ENCODE results near the gene PAX3.

Gene PAX3

DNA sequence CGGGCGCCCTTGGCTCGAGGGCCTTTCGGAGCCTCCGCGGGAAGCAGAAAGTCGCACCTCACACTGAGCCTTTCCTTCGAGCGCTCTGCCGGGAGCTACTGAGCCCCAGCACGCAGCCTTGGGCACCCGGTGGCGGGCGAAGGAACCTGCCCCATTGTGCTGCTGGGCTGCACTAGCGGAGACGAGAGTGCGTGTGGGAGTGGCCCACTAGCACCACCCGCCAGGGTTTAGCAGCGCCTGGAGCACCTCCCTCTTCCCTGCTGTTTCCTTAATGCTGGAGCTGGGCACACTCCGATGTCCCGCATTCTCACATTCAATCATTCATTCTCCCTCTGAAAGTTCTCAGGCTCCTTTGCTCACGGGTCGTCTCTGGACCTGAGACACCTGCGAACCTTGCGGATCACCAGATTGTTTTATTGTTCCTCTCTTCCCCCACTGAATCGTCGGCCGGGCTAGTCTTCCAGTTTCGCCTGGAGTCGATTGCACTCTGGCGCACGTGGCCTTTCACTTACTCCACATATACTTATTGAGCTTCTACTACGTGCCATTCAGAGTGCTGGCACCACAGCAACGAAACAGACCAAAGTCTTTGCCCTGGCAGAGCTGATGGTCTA lies 8.5 kb upstream of the PAX3 start:
- no peaks in the 10 kb centered on the region for H4K20me1 ChIP-seq (ENCODE audit: insufficient read depth, low read length)
- H3K4me2 ChIP-seq (ENCODE audit: insufficient read depth, low read length) = no peak overlapping the region
- H3K4me3 ChIP-seq (ENCODE audit: low read depth in 1 of 2, low read length in 2 of 2) = no peak overlapping the region
- H3K36me3 ChIP-seq (ENCODE audit: insufficient read depth, low read length) = no peaks in the 10 kb centered on the region
- no peaks in the 10 kb centered on the region for H3K27me3 ChIP-seq (ENCODE audit: insufficient read depth, low read length, poor library complexity)
- DNase-seq = no peak
- H3K4me1 ChIP-seq (ENCODE audit: insufficient read depth, low read length) = no peaks in the 10 kb centered on the region
- H3K9ac ChIP-seq (ENCODE audit: low read depth, low read length) = no peak overlapping the region
- no peaks in the 10 kb centered on the region for H3K79me2 ChIP-seq (ENCODE audit: insufficient read depth, low read length)
- no peak for ATAC-seq (ENCODE audit: insufficient read depth, low read depth)
- H2AFZ ChIP-seq (ENCODE audit: low read depth, low read length) = no peak overlapping the region
- H3K9me3 ChIP-seq (ENCODE audit: insufficient read depth, low read length, severe bottlenecking) = no peaks in the 10 kb centered on the region
- no peak overlapping the region for H3K27ac ChIP-seq (ENCODE audit: low read length)
- TF ChIP-seq EZH2 (IDR thresholded peaks at IDR 0.05; ENCODE audit: borderline replicate concordance, low read depth, low read length, severe bottlenecking) = no peak
- TF ChIP-seq, protein P1, sequence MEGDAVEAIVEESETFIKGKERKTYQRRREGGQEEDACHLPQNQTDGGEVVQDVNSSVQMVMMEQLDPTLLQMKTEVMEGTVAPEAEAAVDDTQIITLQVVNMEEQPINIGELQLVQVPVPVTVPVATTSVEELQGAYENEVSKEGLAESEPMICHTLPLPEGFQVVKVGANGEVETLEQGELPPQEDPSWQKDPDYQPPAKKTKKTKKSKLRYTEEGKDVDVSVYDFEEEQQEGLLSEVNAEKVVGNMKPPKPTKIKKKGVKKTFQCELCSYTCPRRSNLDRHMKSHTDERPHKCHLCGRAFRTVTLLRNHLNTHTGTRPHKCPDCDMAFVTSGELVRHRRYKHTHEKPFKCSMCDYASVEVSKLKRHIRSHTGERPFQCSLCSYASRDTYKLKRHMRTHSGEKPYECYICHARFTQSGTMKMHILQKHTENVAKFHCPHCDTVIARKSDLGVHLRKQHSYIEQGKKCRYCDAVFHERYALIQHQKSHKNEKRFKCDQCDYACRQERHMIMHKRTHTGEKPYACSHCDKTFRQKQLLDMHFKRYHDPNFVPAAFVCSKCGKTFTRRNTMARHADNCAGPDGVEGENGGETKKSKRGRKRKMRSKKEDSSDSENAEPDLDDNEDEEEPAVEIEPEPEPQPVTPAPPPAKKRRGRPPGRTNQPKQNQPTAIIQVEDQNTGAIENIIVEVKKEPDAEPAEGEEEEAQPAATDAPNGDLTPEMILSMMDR (IDR thresholded peaks at IDR 0.05; ENCODE audit: borderline replicate concordance, extremely low read depth, low read length, poor library complexity, severe bottlenecking) = no peak

DNA sequence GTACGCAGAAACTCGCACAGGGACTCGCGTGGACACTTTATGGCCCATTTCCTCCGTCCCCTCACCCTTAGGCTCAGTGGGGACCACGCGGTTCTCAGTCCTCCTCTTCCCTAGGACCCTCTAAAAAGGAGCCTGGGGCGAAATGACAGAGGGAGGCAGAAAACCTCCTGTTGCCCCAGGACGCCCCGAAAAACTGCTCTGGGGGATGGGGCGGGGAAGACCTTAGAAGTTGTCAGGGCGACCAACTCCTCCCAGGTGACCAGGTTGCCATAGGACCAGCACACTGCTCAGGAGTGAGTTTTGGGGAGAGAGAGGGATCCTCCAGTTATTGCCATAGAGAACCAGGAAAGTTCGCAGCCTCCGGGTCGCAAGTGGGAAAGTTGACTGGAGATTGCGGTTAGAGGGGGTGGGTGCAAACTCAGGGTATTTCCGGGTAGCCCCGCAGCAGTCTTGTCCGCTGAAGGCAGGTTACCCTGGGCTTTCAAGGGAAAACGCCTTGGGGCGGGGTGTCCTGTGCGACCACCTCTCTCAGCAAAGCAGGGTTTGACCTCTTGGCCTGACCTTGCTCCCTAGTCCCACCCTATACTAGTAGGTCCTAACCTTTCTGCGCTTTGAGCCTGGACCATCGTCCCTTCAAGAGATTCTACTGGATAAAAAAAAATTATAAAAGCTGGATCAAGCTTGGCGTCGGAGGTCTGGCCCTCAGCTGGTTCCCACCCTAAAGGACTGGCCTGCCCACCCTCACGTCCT lies 7.8 kb upstream of the PAX3 start:
- Histone ChIP-seq H4K20me1 (ENCODE audit: insufficient read depth, low read length) (no peaks in the 10 kb centered on the region), H3K4me3 (ENCODE audit: low read depth in 1 of 2, low read length in 2 of 2) (no peak overlapping the region), H3K9me3 (ENCODE audit: insufficient read depth, low read length, severe bottlenecking) (no peaks in the 10 kb centered on the region), H3K27me3 (ENCODE audit: insufficient read depth, low read length, poor library complexity) (no peaks in the 10 kb centered on the region), H3K36me3 (ENCODE audit: insufficient read depth, low read length) (no peaks in the 10 kb centered on the region), H3K4me1 (ENCODE audit: insufficient read depth, low read length) (no peaks in the 10 kb centered on the region), H3K4me2 (ENCODE audit: insufficient read depth, low read length) (no peak overlapping the region), H3K9ac (ENCODE audit: low read depth, low read length) (no peak overlapping the region), H3K27ac (ENCODE audit: low read length) (no peak overlapping the region), H2AFZ (ENCODE audit: low read depth, low read length) (no peak overlapping the region), H3K79me2 (ENCODE audit: insufficient read depth, low read length) (no peaks in the 10 kb centered on the region)
- DNase-seq (no peak), ATAC-seq (ENCODE audit: insufficient read depth, low read depth) (no peak)
- TF ChIP-seq, protein P1 (IDR thresholded peaks at IDR 0.05; ENCODE audit: borderline replicate concordance, extremely low read depth, low read length, poor library complexity, severe bottlenecking) = no peak
- TF ChIP-seq EZH2 (IDR thresholded peaks at IDR 0.05; ENCODE audit: borderline replicate concordance, low read depth, low read length, severe bottlenecking) = no peak

DNA sequence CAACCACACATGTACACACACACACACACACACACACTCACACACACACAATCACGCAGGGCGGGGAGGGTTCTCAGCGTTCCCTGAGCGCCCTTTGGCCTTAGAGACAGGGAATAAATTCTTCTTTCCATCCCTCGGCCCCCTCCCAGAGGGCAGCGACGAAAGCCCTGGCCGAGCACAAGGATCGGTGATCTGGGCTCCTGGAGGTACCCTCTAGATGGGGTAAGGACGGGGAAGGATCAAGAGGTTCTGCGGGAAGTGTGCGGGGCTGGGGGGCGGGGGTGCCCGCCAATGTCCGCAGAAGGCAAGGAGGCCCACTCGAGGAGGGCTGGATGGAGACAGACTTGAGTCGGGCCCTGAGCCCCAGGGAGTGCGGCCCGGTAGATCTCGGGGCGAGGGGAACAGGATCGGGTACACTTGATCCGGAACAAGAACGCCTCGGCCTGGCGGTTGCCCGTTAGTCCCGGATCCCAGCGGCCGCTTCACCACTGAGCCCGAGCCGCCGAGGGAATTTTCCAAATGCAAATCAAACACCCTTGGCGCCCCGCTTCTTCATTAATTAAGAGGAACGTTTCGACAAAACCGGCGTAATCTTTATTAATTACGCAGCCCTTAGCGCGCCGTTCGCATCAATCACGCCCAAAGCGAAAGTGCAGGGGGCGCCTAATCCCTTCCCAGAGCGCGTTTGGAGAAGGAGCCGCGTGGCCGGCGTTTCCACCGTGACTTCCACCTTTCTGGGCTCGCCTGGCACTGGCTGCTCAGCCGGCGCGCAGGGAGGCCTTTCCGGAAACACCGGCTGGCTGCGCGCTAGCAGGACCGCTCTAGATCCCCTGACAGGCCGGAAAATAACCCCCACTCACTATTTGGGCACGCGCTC lies 7.0 kb upstream of the PAX3 start:
- Histone ChIP-seq H3K79me2 (ENCODE audit: insufficient read depth, low read length) (no peaks in the 10 kb centered on the region), H3K9ac (ENCODE audit: low read depth, low read length) (no peak overlapping the region), H3K9me3 (ENCODE audit: insufficient read depth, low read length, severe bottlenecking) (no peaks in the 10 kb centered on the region), H3K27me3 (ENCODE audit: insufficient read depth, low read length, poor library complexity) (no peaks in the 10 kb centered on the region), H3K4me1 (ENCODE audit: insufficient read depth, low read length) (no peaks in the 10 kb centered on the region), H3K4me3 (ENCODE audit: low read depth in 1 of 2, low read length in 2 of 2) (no peak overlapping the region), H2AFZ (ENCODE audit: low read depth, low read length) (no peak overlapping the region), H4K20me1 (ENCODE audit: insufficient read depth, low read length) (no peaks in the 10 kb centered on the region), H3K27ac (ENCODE audit: low read length) (no peak overlapping the region), H3K4me2 (ENCODE audit: insufficient read depth, low read length) (no peak overlapping the region), H3K36me3 (ENCODE audit: insufficient read depth, low read length) (no peaks in the 10 kb centered on the region)
- DNase-seq (no peak), ATAC-seq (ENCODE audit: insufficient read depth, low read depth) (no peak)
- TF ChIP-seq EZH2 (IDR thresholded peaks at IDR 0.05; ENCODE audit: borderline replicate concordance, low read depth, low read length, severe bottlenecking) = no peak
- TF ChIP-seq, protein P1 (IDR thresholded peaks at IDR 0.05; ENCODE audit: borderline replicate concordance, extremely low read depth, low read length, poor library complexity, severe bottlenecking) = no peak
